D721Med (cell line): ENCODE results near the gene STX16.
A peak's percentile ranks its signal among the peaks of the same experiment; 100 is the strongest.

Experiments
- DNase-seq: peaks from one replicate; pipeline ENCODE4 v3.0.0; 2011; ENCODE audit warnings: low spot score; ENCODE audit not compliant: insufficient read length
- FAIRE-seq: peaks from 2 replicates; lab custom pipeline; 2011; peaks lifted over from hg19 to GRCh38; lab: Jason Lieb, UNC
- CTCF ChIP-seq: IDR thresholded peaks from 2 replicates; pipeline ENCODE4 v1.5.1; 2012; ENCODE audit warnings: mild to moderate bottlenecking, control low read depth; ENCODE audit not compliant: insufficient read depth; ENCODE audit errors: missing control alignments

Gene STX16

GRCh38 chr20:58695084-58695722, 44.1 kb downstream of the STX16 start:
- DNase-seq: no peak
- FAIRE-seq: no peak
- peak; percentile 6 for TF ChIP-seq CTCF

GRCh38 chr20:58695895-58696375, 44.9 kb downstream of the STX16 start:
- DNase-seq (no peak), FAIRE-seq (no peak)
- no peak for TF ChIP-seq CTCF

- no peak for TF ChIP-seq CTCF
- DNase-seq (no peak), FAIRE-seq (no peak)
Observed at GRCh38 chr20:58696411-58696961, 45.4 kb downstream of the STX16 start.

DNA sequence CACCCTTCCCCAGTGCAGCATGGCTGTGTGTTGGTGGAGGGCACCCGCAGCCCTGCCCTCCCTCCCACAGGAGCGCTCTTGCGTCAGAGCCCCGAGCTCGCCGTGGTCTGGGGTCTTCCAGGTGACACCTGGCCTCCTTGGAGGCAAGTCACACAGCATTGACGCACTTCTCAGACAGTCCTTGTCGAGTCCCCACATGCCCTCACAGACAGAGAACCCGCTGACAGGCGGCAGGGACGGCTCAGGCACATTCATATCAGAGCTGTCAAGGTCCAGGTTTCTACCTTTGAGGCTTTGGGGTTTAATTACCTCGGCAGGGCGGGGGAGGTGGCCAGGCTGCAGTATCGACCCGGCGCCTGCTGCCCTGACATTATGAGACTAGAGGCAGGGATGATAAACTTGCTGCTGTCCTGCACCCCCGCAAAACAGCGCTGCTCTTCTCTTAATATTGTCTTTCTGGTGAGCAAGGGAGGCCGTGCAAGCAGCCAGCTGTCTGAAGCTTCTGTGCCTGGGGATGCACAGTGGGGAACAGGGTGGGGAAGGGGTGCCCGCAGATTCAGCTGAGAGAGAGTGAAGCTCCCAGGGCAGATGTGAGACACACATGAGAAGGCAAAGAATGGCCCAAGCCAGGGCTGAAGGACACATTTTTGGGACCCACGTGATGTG, 46.3 kb downstream of the STX16 start:
- no peak for DNase-seq
- no peak for FAIRE-seq
- TF ChIP-seq CTCF: no peak

DNA sequence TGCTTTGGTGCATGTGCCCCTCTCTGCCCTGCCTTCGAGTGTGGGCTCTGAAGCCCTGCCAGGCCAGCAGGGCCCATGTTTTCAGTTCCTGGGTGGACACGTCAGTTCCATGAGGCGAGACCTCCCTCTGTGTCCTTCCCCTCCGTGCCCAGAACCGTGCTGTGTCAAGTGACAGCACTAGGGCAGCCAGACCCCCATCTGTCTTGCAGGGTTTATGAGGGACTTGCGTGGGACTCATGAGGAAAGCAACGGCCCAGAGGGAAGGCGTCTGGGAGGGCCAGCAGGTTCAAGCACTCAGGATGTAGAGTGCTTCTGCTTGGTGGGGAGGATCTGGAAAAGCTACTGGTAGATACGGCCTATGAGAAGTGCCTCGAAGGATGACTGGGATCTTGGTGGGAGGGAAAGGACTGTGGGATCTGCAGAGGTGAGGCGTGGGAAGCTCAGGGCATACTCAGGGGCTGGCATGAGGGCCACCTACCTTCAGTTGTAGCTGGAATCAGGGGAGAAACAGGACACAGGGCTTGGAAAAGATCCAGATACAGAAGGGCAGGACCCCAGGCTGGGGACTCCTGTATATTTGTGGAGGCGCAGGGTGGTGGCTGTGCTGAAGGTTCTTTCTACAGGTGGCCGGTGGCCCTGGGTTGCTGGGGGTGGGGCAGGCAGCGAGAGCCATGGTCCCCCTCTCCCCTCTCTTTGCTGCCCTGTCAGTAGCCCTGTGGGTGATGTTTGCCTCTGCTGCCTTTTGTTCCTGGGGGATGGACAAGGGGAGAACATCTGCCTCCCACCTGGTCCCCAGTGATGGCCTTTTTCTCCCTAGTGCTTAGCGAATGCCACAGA, 47.0 kb downstream of the STX16 start:
- no peak for TF ChIP-seq CTCF
- no peak for DNase-seq
- FAIRE-seq: no peak

DNA sequence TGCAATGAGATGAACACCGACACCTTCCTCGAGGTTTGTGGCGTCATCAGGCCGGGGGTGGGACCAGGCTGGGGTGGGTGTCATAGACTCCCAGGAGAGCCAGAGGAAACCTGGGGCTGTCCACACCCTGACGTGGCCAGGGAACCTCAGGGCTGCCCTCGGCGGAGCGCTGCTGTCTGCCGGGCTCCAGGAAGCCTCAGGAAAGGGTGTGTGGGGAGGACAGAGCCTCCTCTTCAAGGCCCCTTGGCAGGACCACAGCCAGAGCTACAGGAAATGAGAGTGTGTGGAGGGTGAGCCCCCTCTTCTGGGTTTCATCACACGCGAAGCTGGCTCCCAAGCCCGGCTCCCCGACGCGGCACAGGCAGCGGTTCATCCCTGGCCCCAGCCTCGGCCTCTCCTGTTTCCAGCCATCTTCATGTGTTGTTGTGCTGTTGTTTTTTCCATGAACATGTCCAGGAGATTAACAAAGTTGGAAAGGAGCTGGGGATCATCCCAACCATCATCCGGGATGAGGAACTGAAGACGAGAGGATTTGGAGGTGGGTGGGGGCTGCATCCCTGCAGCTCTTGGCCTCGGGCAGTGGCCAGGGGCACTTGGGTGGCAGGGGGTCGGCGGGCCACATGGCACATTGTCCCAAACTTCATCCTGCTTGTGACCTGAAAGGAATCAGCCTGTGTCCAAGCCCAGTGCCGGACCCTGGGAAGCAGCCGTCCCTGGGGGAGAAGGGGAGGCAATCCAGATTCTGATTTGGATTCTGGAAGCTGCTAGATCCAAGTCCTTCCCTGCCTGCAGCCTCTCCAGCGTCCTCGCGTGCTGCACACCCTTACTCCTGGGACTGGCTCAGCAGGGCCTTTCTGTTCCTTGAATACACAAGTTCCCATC, 47.9 kb downstream of the STX16 start:
- TF ChIP-seq CTCF: no peak
- DNase-seq: no peak
- FAIRE-seq: no peak
